A673 (cell line): Measurements from ENCODE around the gene ZNF586. TPM values are rescaled to one million over a fixed set of nuclear protein-coding genes. Genes with fewer than 3 reads are reported as not detected.

ENCODE experiments used
- BruUV-seq: library from RNA; stranded (reverse); fragments of 400-500 nt; replicated peaks from 2 replicates; lab custom pipeline; 2021; lab: Mats Ljungman, UMichigan
- CTCF ChIA-PET: fragments of 300-600 bp; sonication (Branson Sonifier 250); formaldehyde crosslinking; loops from one replicate; lab custom pipeline; 2022; ENCODE audit warnings: antibody characterized with exemption; lab: Charles Lee
- POLR2A ChIA-PET: fragments of 300-600 bp; sonication (Branson Sonifier 250); formaldehyde crosslinking; loops from one replicate; lab custom pipeline; 2022; ENCODE audit warnings: antibody characterized with exemption; ENCODE audit not compliant: low non-redundant PET; lab: Charles Lee
- DNase-seq: peaks from one replicate; pipeline ENCODE4 v3.0.0-alpha.2; 2015; ENCODE audit warnings: low spot score
- H3K27ac ChIP-seq: fragments of 200-600 bp; sonication (generic); 2 replicates; pipeline ENCODE4 v1.5.1; 2016; ENCODE audit warnings: mixed run types, low read depth, mild to moderate bottlenecking, mixed read lengths, antibody characterized with exemption, low read length; ENCODE audit not compliant: poor library complexity, severe bottlenecking
- H3K27me3 ChIP-seq: fragments of 200-600 bp; sonication (generic); replicated peaks from 2 replicates; pipeline ENCODE4 v1.6.1; 2017; ENCODE audit warnings: mixed run types, low read depth, mild to moderate bottlenecking, mixed read lengths, antibody characterized with exemption, low read length; ENCODE audit not compliant: insufficient read depth, poor library complexity
- H3K36me3 ChIP-seq: fragments of 200-600 bp; sonication (generic); 2 replicates; pipeline ENCODE4 v1.6.1; 2016; ENCODE audit warnings: mixed run types, mild to moderate bottlenecking, mixed read lengths, antibody characterized with exemption, low read length; ENCODE audit not compliant: insufficient read depth, poor library complexity, severe bottlenecking
- H3K4me1 ChIP-seq: fragments of 200-600 bp; sonication (generic); 2 replicates; pipeline ENCODE4 v1.6.1; 2017; ENCODE audit warnings: mixed run types, mild to moderate bottlenecking, mixed read lengths, antibody characterized with exemption, low read length; ENCODE audit not compliant: insufficient read depth, poor library complexity, severe bottlenecking
- H3K4me3 ChIP-seq: fragments of 200-600 bp; sonication (generic); 2 replicates; pipeline ENCODE4 v1.5.1; 2016; ENCODE audit warnings: low read depth, mixed run types, mild to moderate bottlenecking, mixed read lengths, low read length; ENCODE audit not compliant: poor library complexity, severe bottlenecking
- H3K9me3 ChIP-seq: fragments of 200-600 bp; sonication (generic); 2 replicates; pipeline ENCODE4 v1.6.1; 2016; ENCODE audit warnings: mixed run types, low read depth, mild to moderate bottlenecking, mixed read lengths, antibody characterized with exemption, low read length; ENCODE audit not compliant: poor library complexity, severe bottlenecking
- CTCF ChIP-seq: fragments of 300-800, 200-600 bp; sonication (generic); conservative IDR thresholded peaks from 2 replicates; pipeline ENCODE4 v1.5.1; 2017; ENCODE audit warnings: low read depth, mild to moderate bottlenecking, antibody characterized with exemption, low read length, moderate library complexity, mixed read lengths
- EZH2 ChIP-seq: fragments of 200-600 bp; sonication (generic); IDR thresholded peaks from 2 replicates; pipeline ENCODE4 v1.6.1; 2017; ENCODE audit warnings: borderline replicate concordance, low read depth, mild to moderate bottlenecking, mixed read lengths, antibody characterized with exemption, low read length; ENCODE audit not compliant: poor library complexity, severe bottlenecking
- intact Hi-C: fragments of 100-400 bp; cut with micrococcal nuclease; formaldehyde crosslinking; loops from one replicate; pipeline ENCODE4 v1.10.0; 2022; ENCODE audit not compliant: unreplicated experiment
- total RNA-seq: library from RNA; stranded (reverse); gene quantifications from 2 replicates; pipeline ENCODE4 v1.2.3, GENCODE V29; 2021

ZNF586 gene
- total RNA-seq, 1 experiment from 2014 or later, result 19.5 TPM

- ChIA-PET CTCF (no interaction called here), POLR2A (no interaction called here)
- H3K36me3 ChIP-seq, result peaks cover 81% of the 10 kb centered on the region
- H3K27ac ChIP-seq, result no peak overlapping the region
- DNase-seq, result no peak
- BruUV-seq, result no TSS peak
- H3K4me3 ChIP-seq, result no peak overlapping the region
- H3K4me1 ChIP-seq, result no peaks in the 10 kb centered on the region
- intact Hi-C loops, result no loop called here
- H3K27me3 ChIP-seq, result no peaks in the 10 kb centered on the region
- TF ChIP-seq CTCF, result no peak
- no peak for TF ChIP-seq EZH2
- H3K9me3 ChIP-seq, result peaks cover 72% of the 10 kb centered on the region
Observed at GRCh38 chr19:57776764-57777296, 7.4 kb downstream of the ZNF586 start.

- no peak for DNase-seq
- ChIA-PET CTCF (no interaction called here), POLR2A (no interaction called here)
- Histone ChIP-seq H3K27me3 (no peaks in the 10 kb centered on the region), H3K9me3 (peaks cover 68% of the 10 kb centered on the region), H3K4me3 (no peak overlapping the region), H3K36me3 (peaks cover 70% of the 10 kb centered on the region), H3K4me1 (no peaks in the 10 kb centered on the region), H3K27ac (no peak overlapping the region)
- TF ChIP-seq CTCF (no peak), EZH2 (no peak)
- no TSS peak for BruUV-seq
- intact Hi-C loops, result no loop called here
Observed at GRCh38 chr19:57778336-57778735, 8.9 kb downstream of the ZNF586 start.

- Histone ChIP-seq H3K27me3 (no peaks in the 10 kb centered on the region), H3K4me1 (no peaks in the 10 kb centered on the region), H3K36me3 (peaks cover 66% of the 10 kb centered on the region), H3K27ac (no peak overlapping the region), H3K9me3 (peaks cover 63% of the 10 kb centered on the region), H3K4me3 (no peak overlapping the region)
- BruUV-seq, result no TSS peak
- DNase-seq, result no peak
- ChIA-PET CTCF (no interaction called here), POLR2A (no interaction called here)
- no peak for TF ChIP-seq EZH2
- no peak for TF ChIP-seq CTCF
- intact Hi-C loops, result no loop called here
Observed at GRCh38 chr19:57779220-57779845, 9.9 kb downstream of the ZNF586 start.
